Measurements from ENCODE around the gene SPON1.

Gene SPON1

DNA sequence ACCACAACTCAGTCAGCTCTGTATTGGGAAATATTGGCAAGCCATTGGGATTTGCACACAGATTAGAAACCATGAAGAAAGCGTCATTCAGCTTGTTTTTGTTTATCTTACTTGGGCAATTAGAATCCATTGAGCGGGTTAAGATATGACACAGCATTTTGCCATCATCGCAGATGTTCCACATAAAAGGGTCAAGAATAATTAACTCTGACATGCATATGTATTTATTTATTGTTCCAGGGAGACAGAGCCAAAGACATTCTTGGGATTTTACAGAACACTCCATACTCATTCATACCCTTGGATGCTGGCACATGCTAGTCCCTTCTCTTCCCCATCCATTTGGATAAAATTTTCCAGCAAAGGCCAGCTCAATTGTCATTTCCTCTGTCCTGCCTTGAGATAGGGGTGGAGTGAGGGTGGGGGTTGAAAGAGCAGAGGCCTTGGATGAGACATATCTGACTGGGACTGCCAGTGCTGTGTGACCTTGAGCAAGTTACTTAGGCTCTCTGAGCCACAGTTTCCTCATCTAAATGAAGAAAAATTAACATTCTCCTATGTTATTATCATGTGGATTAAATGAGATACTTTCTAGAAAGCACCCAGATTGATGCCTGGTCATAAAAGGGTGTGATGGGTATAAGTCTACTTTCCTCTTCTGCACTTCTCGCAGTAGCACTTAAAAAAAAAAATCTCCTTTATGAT, 216.7 kb downstream of the SPON1 start:
- no peaks in the 10 kb centered on the region for H3K4me1 ChIP-seq (ENCODE audit: low read length)
- TF ChIP-seq EZH2 (optimal IDR thresholded peaks at IDR 0.05; ENCODE audit: low read depth, low read length) = no peak
- no peak for DNase-seq
- no peaks in the 10 kb centered on the region for H3F3A ChIP-seq (ENCODE audit: insufficient read depth, low read length)
- no peak overlapping the region for H3K27ac ChIP-seq (ENCODE audit: low read length)
- H3K9me2 ChIP-seq (replicated peaks; ENCODE audit: insufficient read depth, low read length) = no peaks in the 10 kb centered on the region
- H3K36me3 ChIP-seq (replicated peaks; ENCODE audit: insufficient read depth, low read length) = no peaks in the 10 kb centered on the region
- no peaks in the 10 kb centered on the region for H3K27me3 ChIP-seq (replicated peaks; ENCODE audit: insufficient read depth, low read length)
- H4K20me1 ChIP-seq (ENCODE audit: insufficient read depth, low read length) = no peaks in the 10 kb centered on the region
- H3K4me2 ChIP-seq (ENCODE audit: low read depth, low read length) = no peak overlapping the region
- no peak overlapping the region for H3K9ac ChIP-seq (ENCODE audit: low read length)
- no peaks in the 10 kb centered on the region for H3K79me2 ChIP-seq (ENCODE audit: low read length)
- H3K9me3 ChIP-seq (replicated peaks; ENCODE audit: insufficient read depth, low read length) = no peaks in the 10 kb centered on the region
- H2AFZ ChIP-seq (ENCODE audit: low read length) = no peak overlapping the region
- H3K4me3 ChIP-seq (ENCODE audit: low read length) = no peak overlapping the region

GRCh38 chr11:14181121-14181520, 218.6 kb downstream of the SPON1 start:
- H3K9me2 ChIP-seq (replicated peaks; ENCODE audit: insufficient read depth, low read length) = no peaks in the 10 kb centered on the region
- H3F3A ChIP-seq (ENCODE audit: insufficient read depth, low read length) = no peaks in the 10 kb centered on the region
- H3K4me1 ChIP-seq (ENCODE audit: low read length) = no peaks in the 10 kb centered on the region
- no peak overlapping the region for H3K27ac ChIP-seq (ENCODE audit: low read length)
- H3K9ac ChIP-seq (ENCODE audit: low read length) = no peak overlapping the region
- no peaks in the 10 kb centered on the region for H3K9me3 ChIP-seq (replicated peaks; ENCODE audit: insufficient read depth, low read length)
- H2AFZ ChIP-seq (ENCODE audit: low read length) = no peak overlapping the region
- no peak for DNase-seq
- no peak overlapping the region for H3K4me3 ChIP-seq (ENCODE audit: low read length)
- no peaks in the 10 kb centered on the region for H3K79me2 ChIP-seq (ENCODE audit: low read length)
- TF ChIP-seq EZH2 (optimal IDR thresholded peaks at IDR 0.05; ENCODE audit: low read depth, low read length) = no peak
- TF ChIP-seq EZH2phosphoT487 (IDR thresholded peaks at IDR 0.05; ENCODE audit: low read length) = no peak
- TF ChIP-seq, protein P1, sequence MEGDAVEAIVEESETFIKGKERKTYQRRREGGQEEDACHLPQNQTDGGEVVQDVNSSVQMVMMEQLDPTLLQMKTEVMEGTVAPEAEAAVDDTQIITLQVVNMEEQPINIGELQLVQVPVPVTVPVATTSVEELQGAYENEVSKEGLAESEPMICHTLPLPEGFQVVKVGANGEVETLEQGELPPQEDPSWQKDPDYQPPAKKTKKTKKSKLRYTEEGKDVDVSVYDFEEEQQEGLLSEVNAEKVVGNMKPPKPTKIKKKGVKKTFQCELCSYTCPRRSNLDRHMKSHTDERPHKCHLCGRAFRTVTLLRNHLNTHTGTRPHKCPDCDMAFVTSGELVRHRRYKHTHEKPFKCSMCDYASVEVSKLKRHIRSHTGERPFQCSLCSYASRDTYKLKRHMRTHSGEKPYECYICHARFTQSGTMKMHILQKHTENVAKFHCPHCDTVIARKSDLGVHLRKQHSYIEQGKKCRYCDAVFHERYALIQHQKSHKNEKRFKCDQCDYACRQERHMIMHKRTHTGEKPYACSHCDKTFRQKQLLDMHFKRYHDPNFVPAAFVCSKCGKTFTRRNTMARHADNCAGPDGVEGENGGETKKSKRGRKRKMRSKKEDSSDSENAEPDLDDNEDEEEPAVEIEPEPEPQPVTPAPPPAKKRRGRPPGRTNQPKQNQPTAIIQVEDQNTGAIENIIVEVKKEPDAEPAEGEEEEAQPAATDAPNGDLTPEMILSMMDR (IDR thresholded peaks at IDR 0.05; ENCODE audit: low read length) = no peak
- H4K20me1 ChIP-seq (ENCODE audit: insufficient read depth, low read length) = no peaks in the 10 kb centered on the region
- no peak overlapping the region for H3K4me2 ChIP-seq (ENCODE audit: low read depth, low read length)
- no peaks in the 10 kb centered on the region for H3K36me3 ChIP-seq (replicated peaks; ENCODE audit: insufficient read depth, low read length)
- H3K27me3 ChIP-seq (replicated peaks; ENCODE audit: insufficient read depth, low read length) = no peaks in the 10 kb centered on the region

DNA sequence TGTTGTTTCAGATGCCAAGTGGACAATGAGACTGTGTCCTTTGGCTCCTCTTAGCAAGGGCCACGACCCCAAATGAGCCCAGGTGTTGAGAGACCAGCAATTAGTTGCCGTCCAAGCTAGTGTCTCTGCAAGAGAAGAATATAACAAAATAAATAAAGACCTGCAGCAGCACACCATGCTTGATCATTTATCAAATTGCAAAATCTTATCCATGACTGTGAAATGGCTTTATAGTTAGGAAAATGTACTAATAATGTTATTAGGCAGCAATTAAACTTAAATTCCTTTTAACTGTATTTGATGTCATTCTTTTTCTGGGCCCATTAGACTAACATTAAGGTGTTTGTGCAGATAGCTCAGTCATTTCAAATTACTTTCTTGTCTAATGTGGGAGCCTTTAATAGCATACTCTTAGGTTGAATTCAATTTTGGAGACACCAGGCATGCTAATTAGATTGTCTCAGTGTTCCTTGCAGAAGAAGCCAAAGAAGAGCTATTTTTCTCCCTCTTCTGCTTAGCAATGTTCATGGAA, 220.4 kb downstream of the SPON1 start:
- H3F3A ChIP-seq (ENCODE audit: insufficient read depth, low read length) = no peaks in the 10 kb centered on the region
- H4K20me1 ChIP-seq (ENCODE audit: insufficient read depth, low read length) = no peaks in the 10 kb centered on the region
- no peaks in the 10 kb centered on the region for H3K9me3 ChIP-seq (replicated peaks; ENCODE audit: insufficient read depth, low read length)
- H2AFZ ChIP-seq (ENCODE audit: low read length) = no peak overlapping the region
- no peaks in the 10 kb centered on the region for H3K27me3 ChIP-seq (replicated peaks; ENCODE audit: insufficient read depth, low read length)
- H3K4me1 ChIP-seq (ENCODE audit: low read length) = no peaks in the 10 kb centered on the region
- H3K27ac ChIP-seq (ENCODE audit: low read length) = no peak overlapping the region
- H3K36me3 ChIP-seq (replicated peaks; ENCODE audit: insufficient read depth, low read length) = no peaks in the 10 kb centered on the region
- DNase-seq = no peak
- TF ChIP-seq EZH2 (optimal IDR thresholded peaks at IDR 0.05; ENCODE audit: low read depth, low read length) (no peak), EZH2phosphoT487 (IDR thresholded peaks at IDR 0.05; ENCODE audit: low read length) (no peak)
- TF ChIP-seq, protein P1 (IDR thresholded peaks at IDR 0.05; ENCODE audit: low read length) = no peak
- no peaks in the 10 kb centered on the region for H3K9me2 ChIP-seq (replicated peaks; ENCODE audit: insufficient read depth, low read length)
- no peak overlapping the region for H3K4me2 ChIP-seq (ENCODE audit: low read depth, low read length)
- H3K79me2 ChIP-seq (ENCODE audit: low read length) = no peaks in the 10 kb centered on the region
- H3K4me3 ChIP-seq (ENCODE audit: low read length) = no peak overlapping the region
- no peak overlapping the region for H3K9ac ChIP-seq (ENCODE audit: low read length)
